Liver (tissue), 3 donors: ENCODE results near the gene TSHZ3.

Source experiments
- ATF3 ChIP-seq: IDR thresholded peaks from 2 replicates; pipeline ENCODE4 v1.6.1; 2016; ENCODE audit warnings: antibody characterized with exemption
- CTCF ChIP-seq: fragments of 150-350 bp; IDR thresholded peaks from 2 replicates; pipeline ENCODE4 v1.5.1; 2017; ENCODE audit warnings: improper control_type of control experiment, low read depth, low read length; ENCODE audit not compliant: missing input control
- EGR1 ChIP-seq, 2 donors: IDR thresholded peaks; 2 replicates each; pipeline ENCODE4 v1.6.1; 2016 to 2018; ENCODE audit warnings: antibody characterized with exemption in 2 of 2, low read depth in 2 of 2
- FOXA1 ChIP-seq: IDR thresholded peaks from 2 replicates; pipeline ENCODE4 v1.6.1; 2016; ENCODE audit warnings: antibody characterized with exemption
- GABPA ChIP-seq, 2 donors: IDR thresholded peaks in 1 of 2; conservative IDR thresholded peaks in 1 of 2; 2 replicates each; pipeline ENCODE4 v1.6.1; 2016; ENCODE audit warnings: antibody characterized with exemption in 2 of 2, mild to moderate bottlenecking in 1 of 2, moderate library complexity in 1 of 2
- JUND ChIP-seq, 2 donors: IDR thresholded peaks; 2 replicates each; pipeline ENCODE4 v1.6.1; 2016; ENCODE audit warnings: antibody characterized with exemption in 2 of 2
- MAX ChIP-seq: IDR thresholded peaks from 2 replicates; pipeline ENCODE4 v1.6.1; 2016; ENCODE audit warnings: antibody characterized with exemption
- RAD21 ChIP-seq, 2 donors: IDR thresholded peaks; 2 replicates each; pipeline ENCODE4 v1.6.1; 2016; ENCODE audit warnings: antibody characterized with exemption in 2 of 2, mild to moderate bottlenecking in 2 of 2
- REST ChIP-seq: IDR thresholded peaks from 2 replicates; pipeline ENCODE4 v1.6.1; 2016; ENCODE audit warnings: antibody characterized with exemption, mild to moderate bottlenecking
- SP1 ChIP-seq: IDR thresholded peaks from 2 replicates; pipeline ENCODE4 v1.6.1; 2018; ENCODE audit warnings: antibody characterized with exemption, mild to moderate bottlenecking
- YY1 ChIP-seq: IDR thresholded peaks from 2 replicates; pipeline ENCODE4 v1.6.1; 2016; ENCODE audit warnings: antibody characterized with exemption, mild to moderate bottlenecking
- ZBTB33 ChIP-seq: IDR thresholded peaks from 2 replicates; pipeline ENCODE4 v1.6.1; 2016; ENCODE audit warnings: antibody characterized with exemption
- donor health status: healthy.
- donor health status: healthy.

GRCh38 chr19:31335716-31336115, 13.5 kb downstream of the TSHZ3 start:
- TF ChIP-seq CTCF, result no peak
- no peak for TF ChIP-seq SP1
- no peak for TF ChIP-seq ATF3
- no peak for TF ChIP-seq ZBTB33
- no peak for TF ChIP-seq RAD21 (IDR thresholded peaks at IDR 0.05)
- no peak for TF ChIP-seq YY1
- TF ChIP-seq REST, result no peak
- TF ChIP-seq FOXA1, result no peak
- TF ChIP-seq GABPA (IDR thresholded peaks at IDR 0.05 in 1 of 2, conservative IDR thresholded peaks at IDR 0.05 in 1 of 2), result no peak
- TF ChIP-seq MAX, result no peak
- TF ChIP-seq JUND (IDR thresholded peaks at IDR 0.05), result no peak
- TF ChIP-seq EGR1 (IDR thresholded peaks at IDR 0.05; ENCODE audit: low read depth in 2 of 2), result no peak
